GM12892 (cell line): ENCODE results near the gene TENM3.

Experiments used
- POLR2A ChIP-seq: IDR thresholded peaks from 2 replicates; pipeline ENCODE4 v1.6.1; 2011; ENCODE audit warnings: low read depth, low read length, control low read depth
- TAF1 ChIP-seq: IDR thresholded peaks from 2 replicates; pipeline ENCODE4 v1.6.1; 2011; ENCODE audit warnings: low read depth, mild to moderate bottlenecking, control low read depth, low read length, borderline replicate concordance

DNA sequence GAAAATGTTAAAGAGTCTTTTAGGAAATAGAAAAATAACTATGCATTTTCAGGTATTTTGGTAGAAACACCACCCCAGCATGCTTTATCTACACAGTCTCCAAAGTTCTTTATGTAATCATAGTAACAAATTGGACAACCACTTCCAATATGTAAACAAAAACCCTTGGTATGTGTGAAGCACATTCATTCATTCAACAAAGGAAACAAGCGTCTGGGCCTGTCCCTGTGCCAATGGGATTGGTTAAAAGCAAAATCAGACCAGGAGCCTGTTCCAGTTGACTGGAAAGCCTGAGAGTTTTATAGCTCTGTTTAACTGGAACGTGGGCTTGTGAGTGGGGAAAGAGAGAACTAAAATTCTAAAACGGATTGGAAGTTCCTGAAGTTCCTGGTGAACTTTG lies 41.3 kb upstream of the TENM3 start:
- TF ChIP-seq TAF1 (no peak), POLR2A (no peak)
